Progenitor cell of endocrine pancreas (in vitro differentiated cells): ENCODE measurements around the gene TTC21B. TPM values are rescaled to one million over a fixed set of nuclear protein-coding genes. Genes with fewer than 3 reads are reported as not detected.

Experiments used
- DNase-seq: peaks from one replicate; pipeline ENCODE4 v3.0.0; 2021; ENCODE audit warnings: low spot score; ENCODE audit not compliant: unreplicated experiment
- H3K27ac Mint-ChIP-seq: 2 replicates; pipeline ENCODE4 v1.8.0; 2021; ENCODE audit warnings: mild to moderate bottlenecking, moderate library complexity, mixed read lengths
- H3K27me3 Mint-ChIP-seq: 2 replicates; pipeline ENCODE4 v1.8.0; 2021; ENCODE audit warnings: mixed read lengths
- H3K36me3 Mint-ChIP-seq: 2 replicates; pipeline ENCODE4 v1.8.0; 2022; ENCODE audit warnings: mixed read lengths; ENCODE audit not compliant: insufficient read depth
- H3K4me1 Mint-ChIP-seq: 2 replicates; pipeline ENCODE4 v1.8.0; 2021; ENCODE audit warnings: low read depth, mixed read lengths
- H3K4me3 Mint-ChIP-seq: 2 replicates; pipeline ENCODE4 v1.8.0; 2021; ENCODE audit warnings: low read depth, mild to moderate bottlenecking, moderate library complexity, mixed read lengths
- H3K9me3 Mint-ChIP-seq: 2 replicates; pipeline ENCODE4 v1.8.0; 2021; ENCODE audit warnings: low read depth, mixed read lengths
- total RNA-seq: library from RNA; stranded (reverse); gene quantifications from 2 replicates; pipeline ENCODE4 v1.2.1, GENCODE V29; 2021
- TF ChIP-seq, protein P1 (sequence below): fragments of 200-600 bp; sonication (generic); IDR thresholded peaks from one replicate; pipeline ENCODE4 v1.5.0; 2021; ENCODE audit warnings: antibody characterized with exemption, mild to moderate bottlenecking; ENCODE audit not compliant: unreplicated experiment

TTC21B gene
- total RNA-seq, 1 donor from 2014 or later: 34.5 TPM

DNA sequence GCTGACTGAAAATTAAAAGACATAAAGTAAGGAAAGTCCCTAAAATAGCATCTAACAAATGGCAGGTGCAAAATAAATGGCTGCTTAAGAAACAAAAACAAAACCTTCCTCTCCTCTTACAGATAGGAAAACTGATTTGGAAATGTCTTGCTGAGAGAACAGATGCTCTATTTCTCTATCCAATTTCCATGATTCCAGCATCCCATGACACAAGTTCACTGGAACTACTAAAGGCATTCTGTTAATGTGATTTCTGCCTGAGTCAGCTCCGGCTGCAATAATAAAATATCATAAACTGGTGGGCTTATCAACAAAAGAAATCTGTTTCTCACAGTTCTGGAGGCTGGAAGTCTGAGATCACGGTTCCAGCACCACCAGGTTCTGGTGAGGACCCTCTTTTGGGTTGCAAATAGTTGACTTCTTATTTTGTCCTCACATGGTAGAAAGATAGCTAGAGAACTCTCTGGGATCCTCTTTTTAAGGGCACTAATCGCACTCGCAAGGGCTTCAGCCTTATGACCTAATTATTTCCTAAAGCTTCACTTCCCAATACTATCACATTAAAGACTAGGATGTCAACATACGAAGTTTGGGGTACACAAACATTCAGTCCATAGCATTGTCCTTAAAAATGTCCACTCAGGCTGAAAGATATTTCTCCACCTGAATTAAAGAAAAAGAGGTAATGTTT lies 81.3 kb downstream of the TTC21B start:
- TF ChIP-seq, protein P1, sequence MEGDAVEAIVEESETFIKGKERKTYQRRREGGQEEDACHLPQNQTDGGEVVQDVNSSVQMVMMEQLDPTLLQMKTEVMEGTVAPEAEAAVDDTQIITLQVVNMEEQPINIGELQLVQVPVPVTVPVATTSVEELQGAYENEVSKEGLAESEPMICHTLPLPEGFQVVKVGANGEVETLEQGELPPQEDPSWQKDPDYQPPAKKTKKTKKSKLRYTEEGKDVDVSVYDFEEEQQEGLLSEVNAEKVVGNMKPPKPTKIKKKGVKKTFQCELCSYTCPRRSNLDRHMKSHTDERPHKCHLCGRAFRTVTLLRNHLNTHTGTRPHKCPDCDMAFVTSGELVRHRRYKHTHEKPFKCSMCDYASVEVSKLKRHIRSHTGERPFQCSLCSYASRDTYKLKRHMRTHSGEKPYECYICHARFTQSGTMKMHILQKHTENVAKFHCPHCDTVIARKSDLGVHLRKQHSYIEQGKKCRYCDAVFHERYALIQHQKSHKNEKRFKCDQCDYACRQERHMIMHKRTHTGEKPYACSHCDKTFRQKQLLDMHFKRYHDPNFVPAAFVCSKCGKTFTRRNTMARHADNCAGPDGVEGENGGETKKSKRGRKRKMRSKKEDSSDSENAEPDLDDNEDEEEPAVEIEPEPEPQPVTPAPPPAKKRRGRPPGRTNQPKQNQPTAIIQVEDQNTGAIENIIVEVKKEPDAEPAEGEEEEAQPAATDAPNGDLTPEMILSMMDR: no peak
- H3K4me1 Mint-ChIP-seq: peaks cover 16% of the 10 kb centered on the region
- no peak overlapping the region for H3K4me3 Mint-ChIP-seq
- H3K36me3 Mint-ChIP-seq: peaks cover 10% of the 10 kb centered on the region
- DNase-seq: no peak
- H3K27me3 Mint-ChIP-seq: no peaks in the 10 kb centered on the region
- no peaks in the 10 kb centered on the region for H3K9me3 Mint-ChIP-seq
- H3K27ac Mint-ChIP-seq: no peak overlapping the region

- peaks cover 10% of the 10 kb centered on the region for H3K36me3 Mint-ChIP-seq
- no peaks in the 10 kb centered on the region for H3K9me3 Mint-ChIP-seq
- no peak for DNase-seq
- no peaks in the 10 kb centered on the region for H3K27me3 Mint-ChIP-seq
- peaks cover 10% of the 10 kb centered on the region for H3K4me1 Mint-ChIP-seq
- H3K27ac Mint-ChIP-seq: no peak overlapping the region
- TF ChIP-seq, protein P1: no peak
- no peak overlapping the region for H3K4me3 Mint-ChIP-seq
Measured at GRCh38 chr2:165871025-165871424, 82.6 kb downstream of the TTC21B start.

- TF ChIP-seq, protein P1: no peak
- Mint-ChIP-seq H3K9me3 (no peaks in the 10 kb centered on the region), H3K4me1 (peaks cover 10% of the 10 kb centered on the region), H3K27ac (no peak overlapping the region), H3K4me3 (no peak overlapping the region), H3K36me3 (peaks cover 10% of the 10 kb centered on the region), H3K27me3 (no peaks in the 10 kb centered on the region)
- no peak for DNase-seq
Measured at GRCh38 chr2:165870346-165870745, 83.2 kb downstream of the TTC21B start.

- no peak for DNase-seq
- no peak overlapping the region for H3K4me3 Mint-ChIP-seq
- H3K36me3 Mint-ChIP-seq: peaks cover 10% of the 10 kb centered on the region
- no peak overlapping the region for H3K27ac Mint-ChIP-seq
- no peaks in the 10 kb centered on the region for H3K9me3 Mint-ChIP-seq
- peaks cover 10% of the 10 kb centered on the region for H3K4me1 Mint-ChIP-seq
- no peaks in the 10 kb centered on the region for H3K27me3 Mint-ChIP-seq
- TF ChIP-seq, protein P1: no peak
Measured at GRCh38 chr2:165868211-165868610, 85.4 kb downstream of the TTC21B start.

DNA sequence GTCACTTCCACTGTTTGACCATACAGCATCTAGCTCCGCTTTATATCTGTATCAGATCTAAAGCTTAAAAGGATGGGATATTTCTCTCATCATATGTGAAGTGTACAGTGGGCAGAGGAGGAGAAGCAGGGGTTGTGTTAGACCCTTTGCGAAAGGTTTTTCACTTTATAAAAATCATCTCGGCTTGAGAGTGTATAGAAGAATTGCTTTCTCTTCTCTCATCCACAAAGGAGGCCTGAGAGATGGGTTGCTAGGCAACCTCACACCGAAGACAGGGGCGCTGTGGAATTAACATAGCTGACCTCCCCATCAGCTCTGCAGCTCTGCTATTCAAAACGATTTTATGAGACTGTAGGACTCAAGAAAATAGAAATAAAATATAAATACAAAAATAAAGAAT lies 89.3 kb downstream of the TTC21B start:
- no peak for DNase-seq
- TF ChIP-seq, protein P1: no peak
- Mint-ChIP-seq H3K4me1 (no peaks in the 10 kb centered on the region), H3K27me3 (no peaks in the 10 kb centered on the region), H3K36me3 (peaks cover 7% of the 10 kb centered on the region), H3K4me3 (no peak overlapping the region), H3K9me3 (peaks cover 11% of the 10 kb centered on the region), H3K27ac (no peak overlapping the region)
